Subcutaneous abdominal adipose tissue (tissue), 5 donors: ENCODE measurements around the gene ILRUN.
"Not testable (repeated sequence)": the region's sequence is repeated elsewhere in the genome, so short reads cannot be mapped to it uniquely, and the experiment has no call there.

Experiments used
- H3K27ac ChIP-seq: one replicate; pipeline ENCODE4 v1.7.0; 2013; ENCODE audit warnings: low read depth, mild to moderate bottlenecking, inconsistent platforms, low read length, moderate library complexity
- H3K27me3 ChIP-seq, 5 donors: one replicate each; pipeline ENCODE4 v1.7.0; 2013; ENCODE audit warnings: low read length in 5 of 5, inconsistent platforms in 1 of 5; ENCODE audit not compliant: control insufficient read depth in 5 of 5, insufficient read depth in 4 of 5
- H3K36me3 ChIP-seq, 5 donors: one replicate each; pipeline ENCODE4 v1.7.0; 2013; ENCODE audit warnings: low read length in 5 of 5; ENCODE audit not compliant: control insufficient read depth in 5 of 5, insufficient read depth in 5 of 5
- H3K4me1 ChIP-seq, 5 donors: one replicate each; pipeline ENCODE4 v1.7.0; 2013; ENCODE audit warnings: low read length in 5 of 5, mild to moderate bottlenecking in 3 of 5, moderate library complexity in 1 of 5; ENCODE audit not compliant: control insufficient read depth in 5 of 5, insufficient read depth in 5 of 5
- H3K4me3 ChIP-seq, 5 donors: one replicate each; pipeline ENCODE4 v1.7.0; 2013; ENCODE audit warnings: low read length in 5 of 5, low read depth in 1 of 5
- H3K9ac ChIP-seq, 5 donors: one replicate each; pipeline ENCODE4 v1.7.0; 2013; ENCODE audit warnings: low read length in 5 of 5, mild to moderate bottlenecking in 4 of 5, moderate library complexity in 3 of 5
- H3K9me3 ChIP-seq, 5 donors: one replicate each; pipeline ENCODE4 v1.7.0; 2013; ENCODE audit warnings: low read length in 5 of 5; ENCODE audit not compliant: control insufficient read depth in 5 of 5
- donor health status: healthy.
- donor health status: healthy.
- donor health status: healthy.
- donor health status: healthy.
- donor health status: healthy.

The ILRUN gene

DNA sequence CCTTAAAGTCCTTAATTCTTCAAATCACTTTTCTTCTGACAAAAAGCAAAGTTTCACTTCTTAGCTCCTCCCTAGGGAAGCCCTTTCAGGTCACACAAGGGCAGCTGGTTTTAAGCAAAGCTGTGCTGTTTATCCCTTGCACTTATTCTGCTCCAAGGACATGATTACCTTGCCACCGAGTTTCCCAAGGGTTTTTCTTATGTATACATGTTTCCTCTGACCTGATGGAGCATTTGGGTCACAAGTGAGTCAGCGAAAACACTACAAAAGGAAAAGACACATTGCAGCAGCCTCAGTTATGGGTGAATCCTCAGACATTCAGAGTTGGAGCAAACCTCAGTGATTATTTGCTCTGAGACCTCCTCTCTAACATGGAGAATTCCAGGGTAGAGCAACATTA, 26.6 kb upstream of the ILRUN start:
- Histone ChIP-seq H3K27ac (no peak overlapping the region), H3K4me3 (no peak overlapping the region), H3K36me3 (no peaks in the 10 kb centered on the region), H3K9ac (peak overlapping the region in 1 of 5 donors; percentile 17), H3K9me3 (peaks cover 0 to 3% (median 0%) of the 10 kb centered on the region in 5 donors), H3K4me1 (peaks cover 0 to 5% (median 0%) of the 10 kb centered on the region in 5 donors), H3K27me3 (no peaks in the 10 kb centered on the region)

DNA sequence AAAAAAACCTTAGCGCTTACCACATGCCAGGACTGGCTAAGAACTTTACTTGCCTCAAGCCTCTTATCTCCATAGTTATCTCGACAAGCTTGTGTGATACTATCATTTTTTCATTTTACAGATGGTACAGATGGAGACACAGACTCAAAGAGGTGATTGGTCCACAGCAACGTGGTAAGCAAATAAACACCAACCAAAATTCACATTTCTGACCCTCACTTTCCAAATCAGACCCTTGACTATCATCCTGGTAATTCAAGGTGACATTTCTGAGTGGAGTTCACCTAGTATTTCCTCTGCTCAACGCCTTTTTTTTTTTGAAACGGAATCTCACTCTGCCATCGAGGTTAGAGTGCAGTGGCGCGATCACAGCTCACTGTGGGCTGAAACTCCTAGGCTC, 25.9 kb upstream of the ILRUN start:
- no peaks in the 10 kb centered on the region for H3K27me3 ChIP-seq
- no peak overlapping the region for H3K9ac ChIP-seq
- H3K4me1 ChIP-seq = peaks cover 0 to 5% (median 0%) of the 10 kb centered on the region in 5 donors
- H3K4me3 ChIP-seq = no peak overlapping the region
- peaks cover 0 to 3% (median 0%) of the 10 kb centered on the region in 5 donors for H3K9me3 ChIP-seq
- H3K36me3 ChIP-seq = no peaks in the 10 kb centered on the region
- no peak overlapping the region for H3K27ac ChIP-seq

DNA sequence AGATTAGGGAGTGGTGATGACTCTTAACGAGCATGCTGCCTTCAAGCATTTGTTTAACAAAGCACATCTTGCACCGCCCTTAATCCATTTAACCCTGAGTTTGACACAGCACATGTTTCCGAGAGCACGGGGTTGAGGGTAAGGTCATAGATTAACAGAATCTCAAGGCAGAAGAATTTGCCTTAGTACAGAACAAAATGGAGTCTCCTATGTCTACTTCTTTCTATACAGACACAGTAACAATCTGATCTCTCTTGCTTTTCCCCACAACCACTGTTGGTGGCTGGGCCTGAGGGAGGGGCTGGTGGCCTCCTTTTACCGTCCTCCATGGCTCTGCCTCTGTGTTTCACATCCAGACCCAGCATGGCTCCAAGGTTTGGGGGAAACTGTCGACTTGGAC, 23.6 kb upstream of the ILRUN start:
- not testable (repeated sequence) for H3K4me1 ChIP-seq, H3K27ac ChIP-seq, H3K9ac ChIP-seq, H3K36me3 ChIP-seq, H3K4me3 ChIP-seq, H3K9me3 ChIP-seq, H3K27me3 ChIP-seq

DNA sequence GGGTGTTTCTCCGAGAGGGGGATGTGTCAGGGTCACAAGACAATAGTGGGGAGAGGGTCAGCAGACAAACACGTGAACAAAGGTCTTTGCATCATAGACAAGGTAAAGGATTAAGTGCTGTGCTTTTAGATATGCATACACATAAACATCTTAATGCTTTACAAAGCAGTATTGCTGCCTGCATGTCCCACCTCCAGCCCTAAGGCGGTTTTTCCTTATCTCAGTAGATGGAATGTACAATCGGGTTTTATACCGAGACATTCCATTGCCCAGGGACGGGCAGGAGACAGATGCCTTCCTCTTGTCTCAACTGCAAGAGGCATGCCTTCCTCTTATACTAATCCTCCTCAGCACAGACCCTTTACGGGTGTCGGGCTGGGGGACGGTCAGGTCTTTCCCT, 23.1 kb upstream of the ILRUN start:
- not testable (repeated sequence) for H3K4me1 ChIP-seq, H3K4me3 ChIP-seq, H3K9ac ChIP-seq, H3K27me3 ChIP-seq, H3K36me3 ChIP-seq, H3K9me3 ChIP-seq, H3K27ac ChIP-seq

DNA sequence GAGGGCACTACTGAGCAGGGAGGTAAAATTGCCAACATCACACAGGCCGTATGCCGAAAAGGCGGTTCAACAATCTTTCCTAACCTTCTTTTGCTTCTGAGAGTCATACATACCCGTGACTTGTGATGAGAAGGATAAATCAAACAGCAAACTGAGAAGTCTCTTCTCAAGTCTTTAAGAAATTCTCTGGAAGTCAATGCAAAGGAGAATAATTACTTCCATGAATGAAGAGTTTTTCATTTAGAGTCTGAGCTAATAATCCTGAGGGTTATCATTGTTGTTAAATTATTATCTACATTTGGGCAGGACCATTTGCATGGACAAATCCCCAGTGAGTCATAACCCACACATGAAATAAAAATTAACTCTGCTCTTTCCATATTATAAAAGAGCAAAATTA, 22.4 kb upstream of the ILRUN start:
- H3K4me3 ChIP-seq = no peak overlapping the region
- H3K27ac ChIP-seq = no peak overlapping the region
- no peaks in the 10 kb centered on the region for H3K36me3 ChIP-seq
- H3K9ac ChIP-seq = no peak overlapping the region
- no peaks in the 10 kb centered on the region for H3K27me3 ChIP-seq
- no peaks in the 10 kb centered on the region for H3K9me3 ChIP-seq
- peaks cover 0 to 5% (median 0%) of the 10 kb centered on the region in 5 donors for H3K4me1 ChIP-seq

DNA sequence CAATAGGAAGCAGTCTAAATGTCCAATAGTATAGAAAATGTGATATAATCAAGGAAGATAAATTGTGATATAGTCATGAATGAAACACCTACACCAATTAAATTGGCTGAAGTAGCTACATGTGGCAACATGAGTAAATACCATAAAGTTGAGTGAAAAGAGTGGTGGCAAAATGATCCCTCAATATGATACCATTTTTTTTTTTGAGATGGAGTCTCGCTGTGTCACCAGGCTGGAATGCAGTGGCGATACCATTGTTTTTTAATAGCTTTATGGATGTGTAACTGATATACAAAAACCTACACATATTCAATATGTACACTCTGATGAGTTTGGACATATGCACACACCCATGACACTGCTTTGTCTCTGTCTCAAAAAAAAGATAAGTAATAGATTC, 20.9 kb upstream of the ILRUN start:
- Histone ChIP-seq H3K36me3 (no peaks in the 10 kb centered on the region), H3K9me3 (no peaks in the 10 kb centered on the region), H3K4me3 (no peak overlapping the region)

DNA sequence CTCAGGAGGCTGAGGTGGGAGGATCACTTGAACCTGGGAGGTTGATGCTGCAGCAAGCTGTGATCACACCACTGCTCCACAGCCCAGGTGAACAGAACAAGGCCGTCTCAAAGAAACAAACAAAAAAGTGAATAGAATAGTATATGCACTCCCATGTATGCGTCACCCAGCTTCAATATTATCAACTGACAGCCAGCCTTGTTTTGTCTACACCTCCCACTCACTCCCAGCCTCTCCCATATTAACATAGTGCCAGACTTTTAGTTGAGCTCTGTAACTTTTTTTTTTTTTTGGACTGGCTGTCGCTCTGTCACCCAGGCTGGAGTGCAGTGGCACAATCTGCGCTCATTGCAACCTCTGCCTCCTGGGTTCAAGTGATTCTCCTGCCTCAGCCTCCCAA, 18.1 kb upstream of the ILRUN start:
- no peaks in the 10 kb centered on the region for H3K27me3 ChIP-seq
- H3K9ac ChIP-seq = no peak overlapping the region
- peaks cover 0 to 5% (median 2%) of the 10 kb centered on the region in 5 donors for H3K4me1 ChIP-seq
- H3K36me3 ChIP-seq = no peaks in the 10 kb centered on the region
- no peaks in the 10 kb centered on the region for H3K9me3 ChIP-seq
- no peak overlapping the region for H3K4me3 ChIP-seq
- H3K27ac ChIP-seq = no peak overlapping the region

More for the DNA sequence above, 20.9 kb upstream of the ILRUN start:
- H3K4me1 ChIP-seq = no peaks in the 10 kb centered on the region
- no peak overlapping the region for H3K9ac ChIP-seq
- no peak overlapping the region for H3K27ac ChIP-seq
- H3K27me3 ChIP-seq = no peaks in the 10 kb centered on the region

DNA sequence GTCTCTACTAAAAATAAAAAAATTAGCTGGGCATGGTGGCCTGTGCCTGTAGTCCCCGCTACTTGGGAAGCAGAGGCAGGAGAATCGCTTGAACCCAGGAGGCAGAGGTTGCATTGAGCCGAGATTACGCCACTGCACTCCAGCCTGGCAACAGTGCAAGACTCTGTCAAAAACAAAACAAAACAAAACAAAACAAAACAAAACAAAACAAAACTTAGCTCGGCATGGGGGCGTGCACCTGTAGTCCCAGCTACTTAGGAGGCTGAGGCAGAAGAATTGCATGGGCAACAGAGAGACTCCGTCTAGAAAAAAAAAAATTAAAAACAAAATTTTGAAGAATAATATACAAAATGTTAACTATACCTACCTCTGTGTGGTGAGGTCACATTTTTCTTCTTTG, 16.3 kb upstream of the ILRUN start:
- H3K27me3 ChIP-seq, H3K36me3 ChIP-seq, H3K9me3 ChIP-seq, H3K9ac ChIP-seq, H3K27ac ChIP-seq, H3K4me3 ChIP-seq: not testable (repeated sequence)
- H3K4me1 ChIP-seq = peaks cover 0 to 12% (median 7%) of the 10 kb centered on the region in 5 donors

DNA sequence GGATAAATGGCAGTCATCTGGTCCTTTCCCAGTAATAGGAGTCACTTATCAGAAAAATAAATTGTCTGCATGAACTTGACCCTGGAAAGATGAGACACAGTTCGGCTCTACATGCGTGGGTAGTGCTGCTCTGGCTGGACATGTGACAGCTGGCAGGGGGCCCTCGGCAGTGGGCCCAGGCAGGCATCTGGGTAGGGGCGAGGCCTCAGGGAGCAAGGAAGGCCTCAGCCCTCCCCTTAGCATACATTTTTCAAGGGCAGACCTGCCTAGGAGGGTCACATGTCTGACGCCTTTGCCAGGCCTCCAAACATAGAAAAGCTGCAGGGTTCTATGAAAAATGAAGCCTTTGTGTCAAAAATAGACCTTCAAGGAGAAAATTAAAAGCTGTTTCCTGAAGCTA, 12.8 kb upstream of the ILRUN start:
- Histone ChIP-seq H3K9me3 (no peaks in the 10 kb centered on the region), H3K27ac (peak overlapping the region; percentile 19), H3K9ac (peak overlapping the region in 1 of 5 donors; percentile 68), H3K4me1 (peaks cover 0 to 14% (median 7%) of the 10 kb centered on the region in 5 donors), H3K27me3 (no peaks in the 10 kb centered on the region), H3K4me3 (no peak overlapping the region), H3K36me3 (no peaks in the 10 kb centered on the region)

DNA sequence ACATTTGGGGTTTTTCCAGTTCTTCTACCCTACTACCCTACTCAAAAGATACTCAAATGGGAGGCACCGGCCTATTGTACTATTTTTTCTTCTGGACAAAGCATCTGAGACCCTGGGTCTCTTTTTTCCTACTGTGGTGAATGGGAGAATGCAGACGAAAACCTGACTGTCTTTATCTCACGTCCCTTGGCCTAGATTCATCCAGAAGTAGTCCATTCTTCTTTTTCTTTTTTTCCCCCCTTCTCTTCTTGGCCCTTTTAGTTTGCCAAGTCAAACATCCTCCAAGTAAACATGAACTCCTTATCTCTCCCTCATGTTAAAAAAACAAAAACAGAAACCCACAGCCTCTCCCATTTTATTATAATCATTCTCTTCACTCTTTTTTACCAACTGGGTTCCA, 8.7 kb upstream of the ILRUN start:
- no peaks in the 10 kb centered on the region for H3K27me3 ChIP-seq
- no peaks in the 10 kb centered on the region for H3K9me3 ChIP-seq
- peaks cover 0 to 14% (median 7%) of the 10 kb centered on the region in 5 donors for H3K4me1 ChIP-seq
- H3K36me3 ChIP-seq = no peaks in the 10 kb centered on the region
- H3K9ac ChIP-seq = no peak overlapping the region
- no peak overlapping the region for H3K27ac ChIP-seq
- H3K4me3 ChIP-seq = no peak overlapping the region

DNA sequence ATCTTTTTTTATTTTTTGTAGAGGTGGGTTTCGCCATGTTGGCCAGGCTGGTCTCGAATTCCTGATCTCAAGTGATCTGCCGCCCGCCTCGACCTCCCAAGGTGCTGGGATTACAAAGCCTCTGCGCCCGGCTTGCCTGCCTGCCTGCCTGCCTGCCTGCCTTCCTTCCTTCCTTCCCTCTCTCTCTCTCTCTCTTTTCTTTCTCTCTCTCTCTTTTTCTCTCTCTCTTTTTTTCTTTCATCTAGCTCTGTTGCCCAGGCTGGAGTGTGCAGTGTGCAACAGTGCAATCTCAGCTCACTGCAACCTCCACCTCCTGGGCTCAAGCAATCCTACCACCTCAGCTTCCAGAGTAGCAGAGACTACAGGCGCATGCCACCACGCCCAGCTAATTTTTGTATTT, 4.6 kb upstream of the ILRUN start:
- no peak overlapping the region for H3K9ac ChIP-seq
- no peak overlapping the region for H3K4me3 ChIP-seq
- H3K9me3 ChIP-seq = no peaks in the 10 kb centered on the region
- no peaks in the 10 kb centered on the region for H3K36me3 ChIP-seq
- H3K27me3 ChIP-seq = no peaks in the 10 kb centered on the region
- no peak overlapping the region for H3K27ac ChIP-seq
- peaks cover 0 to 11% (median 8%) of the 10 kb centered on the region in 5 donors for H3K4me1 ChIP-seq
